Adrenal gland (tissue), 12 donors: ENCODE measurements around the gene MALRD1. TPM values are rescaled to one million over a fixed set of nuclear protein-coding genes. Genes with fewer than 3 reads are reported as not detected.

ENCODE experiments used
- DNase-seq, 7 donors: peaks; one replicate each; pipeline ENCODE4 v3.0.0-alpha.2; 2019 to 2020
- H3K27ac ChIP-seq, 5 donors: fragments of 200-600 bp; sonication (generic) in 4 of 5; 1 replicate in 3 of 5; 2 replicates in 2 of 5; pipeline versions ENCODE4 v1.5.1 to v1.8.0; 2016 to 2020; ENCODE audit warnings: mild to moderate bottlenecking in 1 of 5
- H3K27me3 ChIP-seq: fragments of 200-600 bp; 2 replicates; pipeline ENCODE4 v1.8.0; 2021
- H3K36me3 ChIP-seq, 2 donors: fragments of 200-600 bp; replicated peaks in 1 of 2; 1 replicate in 1 of 2; 2 replicates in 1 of 2; pipeline versions ENCODE4 v1.5.1 to v1.8.0; 2018 to 2022
- H3K4me1 ChIP-seq, 2 donors: fragments of 200-600 bp; replicated peaks in 1 of 2; 1 replicate in 1 of 2; 2 replicates in 1 of 2; pipeline versions ENCODE4 v1.5.1 to v1.8.0; 2018 to 2021
- H3K4me3 ChIP-seq, 4 donors: fragments of 200-600 bp; sonication (generic) in 3 of 4; one replicate each; pipeline ENCODE4 v1.5.1; 2016 to 2018
- H3K9me3 ChIP-seq, 3 donors: fragments of 200-600 bp; sonication (generic) in 1 of 3; replicated peaks in 1 of 3; 1 replicate in 2 of 3; 2 replicates in 1 of 3; pipeline versions ENCODE4 v1.5.1 to v1.8.0; 2016 to 2021
- POLR2A ChIP-seq, 2 donors: fragments of 450-650 bp; IDR thresholded peaks; one replicate each; pipeline ENCODE4 v1.6.1; 2017; ENCODE audit warnings: antibody characterized with exemption in 2 of 2, mild to moderate bottlenecking in 2 of 2, moderate library complexity in 1 of 2
- WGBS, 4 donors: extraction: QIAGEN DNeasy Blood & Tissue Kit in 2 of 4; methylation state at CpG; one replicate each; pipeline versions ENCODE4 v1.1.5 to v1.1.7; 2013 to 2017; 5-methylcytosine and 5-hydroxymethylcytosine counted together
- intact Hi-C, 2 donors: fragments of 100-400 bp; cut with DNase I; formaldehyde crosslinking; loops; one replicate each; pipeline versions ENCODE4 v1.14.1 to v1.15.0; 2022 to 2023
- polyA plus RNA-seq, 3 donors: library from polyadenylated mRNA; stranded (reverse); fragments of 200-250 nt in 2 of 3; fragments of 350-450 nt in 1 of 3; fragmentation: Illumina TruSeq in 1 of 3; extraction: RNeasy Lipid Tissue Mini Kit (QIAGEN cat#74804) in 1 of 3; gene quantifications; one replicate each; pipeline ENCODE4 v1.2.3, GENCODE V29; 2013 to 2014
- total RNA-seq, 9 donors: library from RNA; depleted of rRNA in 4 of 9; stranded (reverse); fragments of >200 nt in 4 of 9; fragments of 120-200 nt in 1 of 9; fragmentation: NEBNext Ultra II Directional in 1 of 9; extraction: Animal tissue kit (Norgen Biotek cat#: 25700) in 1 of 9; gene quantifications; one replicate each; pipeline versions ENCODE4 v1.1.0 to v1.2.4, GENCODE V29; 2013 to 2023
- TF ChIP-seq, protein P1 (sequence below), 6 experiments: fragments of 450-650 bp in 4 of 6; fragments of 200-600 bp in 2 of 6; sonication (generic) in 1 of 6; IDR thresholded peaks; 1 replicate in 5 of 6; 2 replicates in 1 of 6; pipeline versions ENCODE4 v1.5.1 to v1.8.0; 2016 to 2021; ENCODE audit warnings: antibody characterized with exemption in 6 of 6, mild to moderate bottlenecking in 2 of 6, moderate library complexity in 1 of 6
- donor health status: healthy with polysubstance abuse.
- donor health status: Bipolar disorder and iron deficiency.
- donor health status: DM: yes; HTN: yes; CAD: no.
- donor health status: DM: no; HTN: no; CAD: no.
- donor health status: DM: no; HTN: no; CAD: no.
- donor health status: DM: yes; HTN: yes; CAD: no.

MALRD1 gene
- total and polyA plus RNA-seq, 12 donors, result 0.48 to 6.2 (median 1.9) TPM

DNA sequence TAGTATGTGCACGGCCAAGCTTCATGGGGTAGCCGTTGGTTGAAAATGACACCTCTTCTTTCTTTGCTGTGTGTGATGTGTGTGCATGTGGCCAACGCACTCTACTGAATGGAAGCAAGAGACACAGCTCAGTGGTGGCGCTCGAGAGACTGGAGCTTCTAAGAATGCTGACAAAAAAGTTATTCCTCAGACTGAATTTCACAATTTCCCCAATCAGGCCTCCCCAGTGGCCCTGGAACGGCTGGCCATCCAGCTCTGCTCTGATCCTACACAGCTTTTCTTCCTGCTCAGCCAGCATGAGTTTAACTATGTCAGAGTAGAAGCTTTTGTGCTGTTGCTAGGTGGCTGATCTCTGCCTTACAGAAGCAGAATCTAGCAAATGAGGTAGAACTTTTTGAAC, 581.0 kb downstream of the MALRD1 start:
- H3K36me3 ChIP-seq, result no peaks in the 10 kb centered on the region
- DNase-seq, result peak; percentile 21 to 76 (median 56)
- TF ChIP-seq, protein P1, sequence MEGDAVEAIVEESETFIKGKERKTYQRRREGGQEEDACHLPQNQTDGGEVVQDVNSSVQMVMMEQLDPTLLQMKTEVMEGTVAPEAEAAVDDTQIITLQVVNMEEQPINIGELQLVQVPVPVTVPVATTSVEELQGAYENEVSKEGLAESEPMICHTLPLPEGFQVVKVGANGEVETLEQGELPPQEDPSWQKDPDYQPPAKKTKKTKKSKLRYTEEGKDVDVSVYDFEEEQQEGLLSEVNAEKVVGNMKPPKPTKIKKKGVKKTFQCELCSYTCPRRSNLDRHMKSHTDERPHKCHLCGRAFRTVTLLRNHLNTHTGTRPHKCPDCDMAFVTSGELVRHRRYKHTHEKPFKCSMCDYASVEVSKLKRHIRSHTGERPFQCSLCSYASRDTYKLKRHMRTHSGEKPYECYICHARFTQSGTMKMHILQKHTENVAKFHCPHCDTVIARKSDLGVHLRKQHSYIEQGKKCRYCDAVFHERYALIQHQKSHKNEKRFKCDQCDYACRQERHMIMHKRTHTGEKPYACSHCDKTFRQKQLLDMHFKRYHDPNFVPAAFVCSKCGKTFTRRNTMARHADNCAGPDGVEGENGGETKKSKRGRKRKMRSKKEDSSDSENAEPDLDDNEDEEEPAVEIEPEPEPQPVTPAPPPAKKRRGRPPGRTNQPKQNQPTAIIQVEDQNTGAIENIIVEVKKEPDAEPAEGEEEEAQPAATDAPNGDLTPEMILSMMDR (IDR thresholded peaks at IDR 0.05), result peak in 2 of 6 experiments; percentile 16 to 18
- TF ChIP-seq POLR2A (IDR thresholded peaks at IDR 0.05), result no peak
- WGBS, 4 donors, result 45 to 57% (median 48%) methylated on average over 3 to 6 of the region's 6 CpGs
- no peaks in the 10 kb centered on the region for H3K9me3 ChIP-seq
- no peaks in the 10 kb centered on the region for H3K27me3 ChIP-seq
- no peak overlapping the region for H3K4me3 ChIP-seq
- no peaks in the 10 kb centered on the region for H3K4me1 ChIP-seq
- peak overlapping the region in 1 of 5 donors; percentile 23 for H3K27ac ChIP-seq
- intact Hi-C loops, result no loop called here

DNA sequence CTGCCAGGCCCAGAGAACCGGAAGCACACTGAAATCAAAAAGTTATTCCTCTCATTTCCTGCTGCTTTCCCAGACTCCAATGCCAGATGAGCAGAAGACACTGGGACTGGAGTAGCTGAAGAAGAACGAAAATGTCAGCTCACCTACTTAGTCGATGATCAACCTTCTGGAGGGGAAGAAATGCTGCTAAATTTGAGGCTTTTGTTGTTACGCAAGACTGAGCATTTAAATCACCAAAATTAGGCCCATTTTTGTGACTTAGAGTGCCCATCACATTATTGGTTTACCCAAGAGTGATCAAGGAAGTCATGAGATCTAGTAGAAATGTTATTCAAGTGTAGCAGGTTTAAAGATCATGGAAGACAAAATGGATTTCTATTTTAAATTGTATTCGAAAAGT, 585.6 kb downstream of the MALRD1 start:
- no peak for DNase-seq
- 86 to 95% (median 92%) methylated on average over 5 of the region's 5 CpGs for WGBS, 4 donors
- TF ChIP-seq POLR2A (IDR thresholded peaks at IDR 0.05), result no peak
- no peak overlapping the region for H3K4me3 ChIP-seq
- H3K27ac ChIP-seq, result no peak overlapping the region
- no peaks in the 10 kb centered on the region for H3K36me3 ChIP-seq
- intact Hi-C loops, result no loop called here
- peaks cover 6 to 7% of the 10 kb centered on the region in 2 donors for H3K4me1 ChIP-seq
- H3K27me3 ChIP-seq, result no peaks in the 10 kb centered on the region
- H3K9me3 ChIP-seq, result no peaks in the 10 kb centered on the region

DNA sequence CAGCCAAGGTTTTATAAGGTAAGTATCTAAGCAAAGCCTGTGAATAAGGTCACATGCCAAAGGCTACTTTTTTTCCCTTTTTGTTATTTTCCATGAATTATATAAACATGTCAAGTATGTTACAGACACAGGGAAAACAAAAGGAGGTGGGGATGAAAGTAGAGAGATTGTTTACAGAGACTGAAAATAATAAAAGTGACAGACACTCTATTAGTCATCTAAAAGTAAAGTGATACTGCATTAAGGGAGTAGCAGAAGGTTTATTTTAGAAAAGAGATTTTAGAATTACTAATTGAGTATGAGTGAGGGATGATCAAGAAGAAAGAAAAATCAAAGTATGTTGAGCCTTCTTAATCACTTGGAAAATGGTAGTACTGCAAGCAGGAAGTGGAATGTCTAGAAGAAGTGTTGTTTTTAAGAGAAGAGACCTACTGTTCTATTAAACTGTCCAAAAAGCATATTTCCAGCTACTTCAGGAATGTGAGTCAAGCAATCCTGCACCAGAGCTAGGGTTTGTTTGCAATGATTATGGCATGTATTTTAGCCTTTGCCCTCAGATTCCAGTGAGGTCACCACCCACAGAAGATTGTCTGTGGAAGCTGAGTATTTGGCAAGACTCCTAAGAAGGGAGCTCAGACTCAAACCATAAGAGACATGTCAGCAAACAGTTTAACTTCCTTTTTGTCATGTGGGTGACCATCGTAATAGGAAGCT, 589.7 kb downstream of the MALRD1 start:
- intact Hi-C loops, result no loop called here
- Histone ChIP-seq H3K4me3 (peak overlapping the region in 1 of 4 donors; percentile 46), H3K27ac (peak overlapping the region in 4 of 5 donors; percentile 24 to 68 (median 56)), H3K9me3 (no peaks in the 10 kb centered on the region), H3K36me3 (no peaks in the 10 kb centered on the region), H3K27me3 (no peaks in the 10 kb centered on the region), H3K4me1 (peaks cover 6 to 7% of the 10 kb centered on the region in 2 donors)
- 16 to 30% (median 28%) methylated on average over 1 of the region's 1 CpG for WGBS, 4 donors
- TF ChIP-seq POLR2A (IDR thresholded peaks at IDR 0.05), result no peak
- TF ChIP-seq, protein P1 (IDR thresholded peaks at IDR 0.05), result no peak
- peak in 6 of 7 donors; percentile 40 to 72 (median 52) for DNase-seq

DNA sequence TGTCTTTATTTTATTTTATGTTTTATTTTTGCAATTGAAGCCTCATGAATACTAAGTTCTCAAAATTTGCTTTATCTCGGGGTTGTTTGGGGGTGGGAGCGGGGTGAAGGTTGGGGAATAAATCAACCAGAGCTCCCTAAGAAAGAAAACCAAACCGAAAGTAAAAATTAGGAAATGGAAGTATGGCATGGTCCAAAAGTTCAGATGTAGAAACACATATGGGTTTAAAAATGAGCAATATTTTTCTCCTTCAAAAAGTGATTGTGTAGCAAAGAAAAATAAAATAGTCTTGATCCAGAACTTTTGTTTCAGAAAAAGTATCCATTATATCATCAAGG, 590.3 kb downstream of the MALRD1 start:
- Histone ChIP-seq H3K9me3 (no peaks in the 10 kb centered on the region), H3K36me3 (no peaks in the 10 kb centered on the region), H3K4me3 (peak overlapping the region in 1 of 4 donors; percentile 46), H3K27me3 (no peaks in the 10 kb centered on the region), H3K4me1 (peaks cover 6 to 7% of the 10 kb centered on the region in 2 donors), H3K27ac (peak overlapping the region in 4 of 5 donors; percentile 24 to 68 (median 41))
- intact Hi-C loops, result no loop called here
- WGBS, 4 donors, result 36 to 51% (median 41%) methylated on average over 3 of the region's 3 CpGs
- TF ChIP-seq, protein P1 (IDR thresholded peaks at IDR 0.05), result no peak
- no peak for TF ChIP-seq POLR2A (IDR thresholded peaks at IDR 0.05)
- DNase-seq, result no peak
